Mucosa of stomach (tissue), 1 donor: ENCODE data around the gene FOXJ2.
A peak's percentile ranks its signal among the peaks of the same experiment; 100 is the strongest.
"Not testable (repeated sequence)": the region's sequence is repeated elsewhere in the genome, so short reads cannot be mapped to it uniquely, and the experiment has no call there.

Experiments
- H3K27me3 ChIP-seq: one replicate; pipeline ENCODE4 v1.7.0; 2013; ENCODE audit warnings: mild to moderate bottlenecking, low read length; ENCODE audit not compliant: control insufficient read depth, insufficient read depth
- H3K36me3 ChIP-seq: one replicate; pipeline ENCODE4 v1.7.0; 2013; ENCODE audit warnings: low read length; ENCODE audit not compliant: control insufficient read depth, insufficient read depth
- H3K4me1 ChIP-seq: one replicate; pipeline ENCODE4 v1.7.0; 2013; ENCODE audit warnings: mild to moderate bottlenecking, low read length; ENCODE audit not compliant: control insufficient read depth, insufficient read depth
- H3K4me3 ChIP-seq: one replicate; pipeline ENCODE4 v1.7.0; 2013; ENCODE audit warnings: low read length
- H3K9ac ChIP-seq: one replicate; pipeline ENCODE4 v1.7.0; 2013; ENCODE audit warnings: mild to moderate bottlenecking, low read length, moderate library complexity
- H3K9me3 ChIP-seq: one replicate; pipeline ENCODE4 v1.7.0; 2013; ENCODE audit warnings: mild to moderate bottlenecking, low read length, moderate library complexity; ENCODE audit not compliant: control insufficient read depth
- donor health status: Pancreatic carcinoma.

FOXJ2 gene

GRCh38 chr12:8077207-8077606, 44.7 kb downstream of the FOXJ2 start:
- Histone ChIP-seq H3K27me3 (no peaks in the 10 kb centered on the region), H3K4me1 (no peaks in the 10 kb centered on the region), H3K4me3 (no peak overlapping the region), H3K36me3 (no peaks in the 10 kb centered on the region), H3K9ac (no peak overlapping the region), H3K9me3 (no peaks in the 10 kb centered on the region)

GRCh38 chr12:8078398-8078797, 45.9 kb downstream of the FOXJ2 start:
- Histone ChIP-seq H3K36me3 (no peaks in the 10 kb centered on the region), H3K27me3 (no peaks in the 10 kb centered on the region), H3K4me3 (no peak overlapping the region), H3K9me3 (no peaks in the 10 kb centered on the region), H3K4me1 (peaks cover 1% of the 10 kb centered on the region), H3K9ac (no peak overlapping the region)

DNA sequence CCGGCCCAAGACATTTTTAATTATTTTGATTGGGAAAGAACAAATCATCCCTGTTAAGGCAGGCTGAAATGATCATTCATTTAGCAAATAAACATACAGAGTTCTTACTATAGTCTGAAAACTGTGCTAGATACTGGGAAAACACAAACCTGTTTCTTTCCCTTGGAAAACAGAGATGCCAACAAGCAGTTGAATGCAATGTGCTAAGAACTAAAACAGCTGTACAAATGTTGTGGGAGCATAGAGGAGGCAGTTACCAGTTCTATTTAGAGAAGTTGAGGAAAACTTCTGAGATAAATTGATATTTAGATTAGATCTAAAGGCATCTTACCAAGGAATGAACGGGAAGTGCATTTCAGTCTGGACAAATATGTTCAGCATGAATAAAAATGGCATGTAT, 46.4 kb downstream of the FOXJ2 start:
- Histone ChIP-seq H3K27me3 (no peaks in the 10 kb centered on the region), H3K4me1 (peaks cover 7% of the 10 kb centered on the region), H3K4me3 (no peak overlapping the region), H3K9ac (no peak overlapping the region), H3K9me3 (no peaks in the 10 kb centered on the region), H3K36me3 (no peaks in the 10 kb centered on the region)

DNA sequence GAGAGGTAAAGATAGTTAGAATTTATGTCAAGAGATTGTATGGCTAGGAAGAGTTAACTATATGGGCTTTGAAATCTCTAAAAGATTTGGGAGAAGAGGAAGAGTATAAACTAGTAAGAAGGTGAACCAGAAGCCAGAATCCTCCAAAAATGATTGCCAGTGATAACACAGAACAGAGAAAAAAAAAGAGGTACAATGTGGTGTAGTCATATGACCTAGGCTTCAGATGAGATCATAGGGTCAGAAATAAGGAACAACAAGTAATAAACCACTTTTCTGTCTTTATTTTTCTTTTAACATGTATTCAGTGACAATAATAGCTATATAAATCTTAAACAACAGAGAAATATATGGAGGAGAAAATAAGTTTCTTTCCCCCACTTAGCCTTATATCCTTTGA, 47.6 kb downstream of the FOXJ2 start:
- Histone ChIP-seq H3K4me3 (no peak overlapping the region), H3K27me3 (no peaks in the 10 kb centered on the region), H3K36me3 (no peaks in the 10 kb centered on the region), H3K9ac (no peak overlapping the region), H3K9me3 (no peaks in the 10 kb centered on the region), H3K4me1 (peaks cover 9% of the 10 kb centered on the region)

DNA sequence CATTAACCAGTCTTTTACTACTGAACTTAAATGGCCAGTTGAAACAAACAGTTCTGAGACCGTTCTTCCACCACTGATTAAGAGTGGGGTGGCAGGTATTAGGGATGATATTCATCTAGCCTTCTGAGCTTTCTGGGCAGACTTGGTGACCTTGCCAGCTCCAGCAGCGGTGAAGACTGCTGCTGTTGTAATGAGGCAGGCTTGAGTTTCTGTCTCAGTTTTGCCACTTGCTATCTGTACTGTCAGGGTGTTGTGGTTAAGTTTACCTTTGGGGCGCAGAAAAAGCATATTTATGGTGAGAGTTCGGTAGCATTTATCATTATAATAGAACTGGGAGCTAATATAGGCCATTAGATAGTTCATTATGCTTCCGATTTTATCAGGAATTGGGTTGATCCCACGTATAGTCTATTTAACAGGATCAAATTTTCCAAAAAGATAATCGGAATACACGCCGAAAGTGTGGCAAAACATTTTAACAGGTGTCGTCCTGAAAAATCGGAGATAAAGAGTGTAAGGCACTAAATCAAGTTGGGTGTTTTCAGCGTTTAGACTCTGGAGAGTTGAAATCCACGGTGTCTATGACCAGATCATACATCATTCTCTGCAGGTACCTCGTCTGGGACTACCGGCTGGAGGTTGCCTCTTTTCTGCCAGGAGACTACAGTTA, 48.9 kb downstream of the FOXJ2 start:
- Histone ChIP-seq H3K9ac (peak overlapping the region; percentile 95), H3K27me3 (no peaks in the 10 kb centered on the region), H3K4me3 (peak overlapping the region; percentile 73), H3K36me3 (no peaks in the 10 kb centered on the region), H3K4me1 (peaks cover 9% of the 10 kb centered on the region), H3K9me3 (no peaks in the 10 kb centered on the region)

- H3K4me1 ChIP-seq, result peaks cover 16% of the 10 kb centered on the region
- H3K4me3 ChIP-seq, result peak overlapping the region; percentile 73
- no peaks in the 10 kb centered on the region for H3K27me3 ChIP-seq
- H3K9ac ChIP-seq, result peak overlapping the region; percentile 95
- H3K9me3 ChIP-seq, result no peaks in the 10 kb centered on the region
- H3K36me3 ChIP-seq, result no peaks in the 10 kb centered on the region
Observed at GRCh38 chr12:8082808-8083100, 50.2 kb downstream of the FOXJ2 start.

DNA sequence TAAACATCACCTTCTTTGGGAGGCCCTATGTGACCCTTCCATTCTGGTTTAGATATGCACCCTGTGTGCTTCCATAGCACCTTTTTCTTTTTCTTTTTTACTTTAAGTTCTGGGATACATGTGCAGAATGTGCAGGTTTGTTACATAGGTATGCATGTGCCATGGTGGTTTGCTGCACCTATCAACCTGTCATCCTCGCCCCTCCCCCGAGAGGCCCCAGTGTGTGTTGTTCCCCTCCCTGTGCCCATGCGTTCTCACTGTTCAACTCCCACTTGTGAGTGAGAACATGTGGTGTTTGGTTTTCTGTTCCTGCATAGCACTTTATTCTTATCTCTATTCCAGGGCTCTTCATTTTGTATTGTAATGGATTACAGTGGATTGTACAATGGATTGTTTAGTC, 51.8 kb downstream of the FOXJ2 start:
- not testable (repeated sequence) for H3K9ac ChIP-seq, H3K27me3 ChIP-seq, H3K4me3 ChIP-seq, H3K9me3 ChIP-seq, H3K36me3 ChIP-seq
- H3K4me1 ChIP-seq, result peaks cover 20% of the 10 kb centered on the region

- Histone ChIP-seq H3K36me3 (peaks cover 7% of the 10 kb centered on the region), H3K9me3 (no peaks in the 10 kb centered on the region), H3K4me3 (no peak overlapping the region), H3K9ac (peak overlapping the region; percentile 17), H3K4me1 (peaks cover 20% of the 10 kb centered on the region), H3K27me3 (no peaks in the 10 kb centered on the region)
Observed at GRCh38 chr12:8087666-8088065, 55.1 kb downstream of the FOXJ2 start.

DNA sequence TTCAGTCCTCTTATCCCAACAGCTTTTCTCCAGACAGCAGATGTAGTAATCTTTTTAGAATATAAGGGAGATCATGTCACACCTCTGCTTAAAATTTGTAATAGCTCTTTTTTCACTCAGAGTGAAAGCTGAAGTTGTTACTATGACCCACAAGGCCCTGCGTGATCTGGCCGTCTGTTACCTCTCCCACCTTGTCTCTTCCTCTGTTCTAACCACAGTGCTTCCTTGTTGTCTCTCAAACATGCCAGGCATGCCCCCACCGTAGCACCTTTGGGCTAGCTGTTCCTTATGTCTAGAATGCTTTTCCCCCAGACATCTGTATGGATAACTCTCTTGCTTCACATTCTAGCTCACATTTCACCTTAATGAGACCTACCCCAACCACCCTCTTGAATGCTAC, 56.1 kb downstream of the FOXJ2 start:
- H3K9ac ChIP-seq, result no peak overlapping the region

DNA sequence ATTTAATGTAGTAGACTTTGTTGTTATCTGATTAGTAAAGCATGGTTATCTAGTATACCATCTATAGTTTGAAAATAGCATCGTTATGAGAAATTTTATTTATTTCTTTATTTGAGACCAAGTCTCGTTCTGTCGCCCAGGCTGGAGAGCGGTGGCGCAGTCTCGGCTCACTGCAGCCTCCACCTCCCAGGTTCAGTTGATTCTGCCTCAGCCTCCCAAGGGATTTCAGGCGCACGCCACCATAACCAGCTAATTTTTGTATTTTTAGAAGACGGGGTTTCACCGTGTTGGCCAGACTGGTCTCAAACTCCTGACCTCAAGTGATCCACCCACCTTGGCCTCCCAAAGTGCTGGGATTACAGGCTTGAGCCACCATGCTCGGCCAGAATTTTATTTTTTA, 56.8 kb downstream of the FOXJ2 start:
- H3K27me3 ChIP-seq, H3K9ac ChIP-seq, H3K9me3 ChIP-seq, H3K4me3 ChIP-seq: not testable (repeated sequence)
- H3K4me1 ChIP-seq, result peaks cover 11% of the 10 kb centered on the region
- H3K36me3 ChIP-seq, result peaks cover 12% of the 10 kb centered on the region

More for the DNA sequence above, 56.1 kb downstream of the FOXJ2 start:
- H3K4me3 ChIP-seq, result no peak overlapping the region
- H3K9me3 ChIP-seq, result no peaks in the 10 kb centered on the region
- H3K27me3 ChIP-seq, result no peaks in the 10 kb centered on the region
- H3K36me3 ChIP-seq, result peaks cover 12% of the 10 kb centered on the region
- H3K4me1 ChIP-seq, result peaks cover 17% of the 10 kb centered on the region

DNA sequence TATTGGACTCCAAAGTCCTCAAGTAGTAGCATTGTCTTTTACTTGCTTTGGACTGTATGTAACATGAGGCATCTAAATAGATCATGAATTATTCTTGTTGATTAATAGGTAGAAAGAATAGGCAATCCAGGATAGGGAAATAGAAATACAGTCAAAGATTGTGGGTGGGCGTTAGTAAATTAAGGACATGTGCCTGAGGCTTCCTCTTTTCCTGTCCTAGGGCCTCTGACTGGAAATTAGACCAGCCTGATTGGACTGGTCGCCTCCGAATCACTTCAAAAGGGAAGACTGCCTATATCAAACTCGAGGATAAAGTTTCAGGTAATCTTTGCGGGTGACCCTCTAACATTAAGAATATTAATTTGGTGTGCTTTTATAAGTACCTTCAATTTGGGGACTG, 57.2 kb downstream of the FOXJ2 start:
- Histone ChIP-seq H3K27me3 (no peaks in the 10 kb centered on the region), H3K36me3 (peaks cover 12% of the 10 kb centered on the region), H3K9me3 (no peaks in the 10 kb centered on the region), H3K4me1 (peaks cover 11% of the 10 kb centered on the region), H3K4me3 (no peak overlapping the region), H3K9ac (no peak overlapping the region)

DNA sequence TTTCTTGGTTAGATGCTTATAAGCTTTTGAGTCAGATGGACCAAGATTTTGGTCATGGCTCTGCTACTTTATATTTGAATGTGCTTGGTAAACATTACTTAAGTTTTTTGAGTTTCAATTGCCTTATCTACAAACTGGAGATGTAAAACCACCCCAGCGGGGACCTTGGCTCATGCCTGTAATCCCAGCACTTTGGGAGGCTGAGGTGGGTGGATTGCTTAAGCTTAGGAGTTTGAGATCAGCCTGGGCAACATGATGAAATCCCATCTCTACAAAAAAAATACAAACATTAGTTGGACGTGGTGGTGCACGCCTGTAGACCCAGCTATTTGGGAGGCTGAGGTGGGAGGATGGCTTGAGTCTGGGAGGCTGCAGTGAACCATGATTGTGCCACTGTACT, 60.8 kb downstream of the FOXJ2 start:
- Histone ChIP-seq H3K9me3 (no peaks in the 10 kb centered on the region), H3K9ac (no peak overlapping the region), H3K36me3 (peaks cover 20% of the 10 kb centered on the region), H3K4me3 (no peak overlapping the region), H3K4me1 (peaks cover under 1% of the 10 kb centered on the region), H3K27me3 (no peaks in the 10 kb centered on the region)

DNA sequence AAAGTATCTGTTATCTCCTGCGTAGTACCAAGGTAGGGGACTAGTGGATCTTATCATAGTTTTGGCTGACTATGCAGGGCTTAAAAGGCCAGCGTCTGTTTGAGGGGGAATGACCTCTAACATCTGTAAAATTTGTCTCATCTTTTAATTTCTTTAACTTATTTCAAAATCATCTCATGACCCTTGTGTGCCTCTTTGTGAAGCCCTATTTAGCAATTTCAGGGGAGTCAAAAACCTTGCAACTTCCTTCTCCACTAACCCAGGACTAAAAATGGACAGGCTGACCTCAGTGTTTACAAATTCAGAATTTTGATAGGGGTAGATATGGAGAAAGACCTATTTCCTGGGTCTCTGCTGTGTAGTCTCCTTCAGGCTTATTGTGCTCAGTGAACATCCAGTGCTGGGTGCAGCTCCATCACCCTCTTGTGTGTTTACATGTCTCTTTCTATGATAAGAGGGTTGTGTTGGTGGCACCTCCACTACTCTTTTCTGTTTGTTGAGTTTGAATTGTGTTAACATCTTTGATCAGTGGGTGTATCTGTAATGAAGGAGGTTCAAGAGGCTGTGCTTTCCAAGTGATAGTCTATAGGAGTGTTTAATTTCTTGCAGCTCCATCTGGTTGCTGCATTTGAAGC, 63.9 kb downstream of the FOXJ2 start:
- H3K36me3 ChIP-seq, result peaks cover 20% of the 10 kb centered on the region
- H3K9me3 ChIP-seq, result no peaks in the 10 kb centered on the region
- H3K9ac ChIP-seq, result no peak overlapping the region
- H3K4me3 ChIP-seq, result no peak overlapping the region
- H3K27me3 ChIP-seq, result no peaks in the 10 kb centered on the region
- no peaks in the 10 kb centered on the region for H3K4me1 ChIP-seq
